Activated B cell treated with CpG ODN at 0.5 μM for 24 hours (primary cell): Measurements from ENCODE around the gene STOX1. TPM values are rescaled to one million over a fixed set of nuclear protein-coding genes. Genes with fewer than 3 reads are reported as not detected.

Experiments used
- ATAC-seq: fragments of 200-7000 bp; cut with Tn5 transposase; one replicate; pipeline ENCODE4 v1.10.0; 2021; ENCODE audit warnings: low read depth, mild to moderate bottlenecking, moderate library complexity
- CTCF ChIA-PET: fragments of 350-600 bp; sonication (Branson Sonifier 250); formaldehyde crosslinking; loops from one replicate; lab custom pipeline; 2021; ENCODE audit warnings: antibody characterized with exemption; lab: Charles Lee
- POLR2A ChIA-PET: fragments of 350-600 bp; sonication (Branson Sonifier 250); formaldehyde crosslinking; loops from one replicate; lab custom pipeline; 2021; ENCODE audit warnings: antibody characterized with exemption; lab: Charles Lee
- DNase-seq: peaks from one replicate; pipeline ENCODE4 v3.0.0; 2022
- H3K27ac Mint-ChIP-seq: one replicate; pipeline ENCODE4 v1.8.0; 2020; ENCODE audit warnings: mixed read lengths
- H3K27me3 Mint-ChIP-seq: one replicate; pipeline ENCODE4 v1.8.0; 2021; ENCODE audit warnings: mixed read lengths
- H3K36me3 Mint-ChIP-seq: one replicate; pipeline ENCODE4 v1.8.0; 2021; ENCODE audit warnings: low read depth, mixed read lengths
- H3K4me1 Mint-ChIP-seq: one replicate; pipeline ENCODE4 v1.8.0; 2021; ENCODE audit warnings: mixed read lengths
- H3K4me3 Mint-ChIP-seq: one replicate; pipeline ENCODE4 v1.8.0; 2020; ENCODE audit warnings: mild to moderate bottlenecking, mixed read lengths
- H3K9me3 Mint-ChIP-seq: one replicate; pipeline ENCODE4 v1.8.0; 2020; ENCODE audit warnings: mixed read lengths
- CTCF ChIP-seq: fragments of 200-600 bp; IDR thresholded peaks from one replicate; pipeline ENCODE4 v1.8.0; 2022; ENCODE audit warnings: antibody characterized with exemption, mild to moderate bottlenecking
- intact Hi-C: fragments of 100-400 bp; cut with micrococcal nuclease; formaldehyde crosslinking; loops from one replicate; pipeline ENCODE4 v1.15.1; 2024
- total RNA-seq: library from RNA; stranded (reverse); gene quantifications from 2 replicates; pipeline ENCODE4 v1.2.3, GENCODE V29; 2022

The STOX1 gene
- total RNA-seq, 1 donor from 2014 or later: 0.16 TPM

- no peaks in the 10 kb centered on the region for H3K4me1 Mint-ChIP-seq
- intact Hi-C loops: no loop called here
- H3K36me3 Mint-ChIP-seq: no peaks in the 10 kb centered on the region
- no peaks in the 10 kb centered on the region for H3K9me3 Mint-ChIP-seq
- ChIA-PET CTCF (no interaction called here), POLR2A (interaction anchor here (0.7 kb wide), 1 partner anchor 351 kb away, joined by 4 read pairs; no protein-coding TSS in a partner anchor)
- DNase-seq (no peak), ATAC-seq (no peak)
- no peak for TF ChIP-seq CTCF
- no peak overlapping the region for H3K4me3 Mint-ChIP-seq
- no peaks in the 10 kb centered on the region for H3K27me3 Mint-ChIP-seq
- H3K27ac Mint-ChIP-seq: no peak overlapping the region
Observed at GRCh38 chr10:68871731-68872342, 44.5 kb downstream of the STOX1 start.

GRCh38 chr10:68876246-68877138 is 49.2 kb downstream of the STOX1 start:
- no peak for ATAC-seq
- H3K27ac Mint-ChIP-seq: no peak overlapping the region
- intact Hi-C loops: no loop called here

GRCh38 chr10:68877482-68878110 is 50.3 kb downstream of the STOX1 start:
- CTCF ChIA-PET: no interaction called here
- no peaks in the 10 kb centered on the region for H3K4me1 Mint-ChIP-seq
- POLR2A ChIA-PET: no interaction called here
- DNase-seq: no peak
- no peaks in the 10 kb centered on the region for H3K36me3 Mint-ChIP-seq
- H3K27ac Mint-ChIP-seq: no peak overlapping the region
- no peak for TF ChIP-seq CTCF
- H3K9me3 Mint-ChIP-seq: no peaks in the 10 kb centered on the region
- H3K27me3 Mint-ChIP-seq: no peaks in the 10 kb centered on the region
- no peak overlapping the region for H3K4me3 Mint-ChIP-seq
- intact Hi-C loops: no loop called here
- no peak for ATAC-seq

More at GRCh38 chr10:68876246-68877138, 49.2 kb downstream of the STOX1 start:
- Mint-ChIP-seq H3K36me3 (no peaks in the 10 kb centered on the region), H3K9me3 (no peaks in the 10 kb centered on the region), H3K4me1 (no peaks in the 10 kb centered on the region), H3K27me3 (no peaks in the 10 kb centered on the region), H3K4me3 (no peak overlapping the region)
- ChIA-PET POLR2A (no interaction called here), CTCF (no interaction called here)
- no peak for DNase-seq
- TF ChIP-seq CTCF: no peak

- CTCF ChIA-PET: no interaction called here
- Mint-ChIP-seq H3K4me3 (no peak overlapping the region), H3K4me1 (no peaks in the 10 kb centered on the region), H3K9me3 (no peaks in the 10 kb centered on the region), H3K36me3 (no peaks in the 10 kb centered on the region), H3K27me3 (no peaks in the 10 kb centered on the region), H3K27ac (no peak overlapping the region)
- POLR2A ChIA-PET: interaction anchor here (0.6 kb wide), 2 partner anchors 60 to 986 kb away, joined by 4 read pairs; no protein-coding TSS in a partner anchor
- ATAC-seq: no peak
- intact Hi-C loops: no loop called here
- DNase-seq: no peak
- no peak for TF ChIP-seq CTCF
Observed at GRCh38 chr10:68878496-68878895, 51.2 kb downstream of the STOX1 start.

GRCh38 chr10:68879628-68880027 is 52.3 kb downstream of the STOX1 start:
- Mint-ChIP-seq H3K4me3 (no peak overlapping the region), H3K36me3 (no peaks in the 10 kb centered on the region), H3K9me3 (no peaks in the 10 kb centered on the region), H3K27ac (no peak overlapping the region), H3K27me3 (no peaks in the 10 kb centered on the region), H3K4me1 (no peaks in the 10 kb centered on the region)
- POLR2A ChIA-PET: no interaction called here
- no peak for ATAC-seq
- intact Hi-C loops: no loop called here
- CTCF ChIA-PET: no interaction called here
- TF ChIP-seq CTCF: no peak
- DNase-seq: no peak
